ENCODE measurements around the gene SNRNP48. TPM values are rescaled to one million over a fixed set of nuclear protein-coding genes. Genes with fewer than 3 reads are reported as not detected.

SNRNP48 gene
- total RNA-seq, 1 donor from 2014 or later = 9.9 TPM

- DNase-seq (ENCODE audit: extremely low read depth, low read depth, low spot score) = no peak
Observed at GRCh38 chr6:7640607-7641577, 50.9 kb downstream of the SNRNP48 start.

GRCh38 chr6:7642791-7643190 lies 52.8 kb downstream of the SNRNP48 start:
- DNase-seq (ENCODE audit: extremely low read depth, low read depth, low spot score) = no peak

GRCh38 chr6:7644417-7644816 lies 54.4 kb downstream of the SNRNP48 start:
- DNase-seq (ENCODE audit: extremely low read depth, low read depth, low spot score) = no peak

- no peak for DNase-seq (ENCODE audit: extremely low read depth, low read depth, low spot score)
Observed at GRCh38 chr6:7646394-7646793, 56.4 kb downstream of the SNRNP48 start.

GRCh38 chr6:7647504-7647903 lies 57.5 kb downstream of the SNRNP48 start:
- no peak for DNase-seq (ENCODE audit: extremely low read depth, low read depth, low spot score)

- no peak for DNase-seq (ENCODE audit: extremely low read depth, low read depth, low spot score)
Observed at GRCh38 chr6:7649037-7649810, 59.2 kb downstream of the SNRNP48 start.

GRCh38 chr6:7650878-7651277 lies 60.9 kb downstream of the SNRNP48 start:
- DNase-seq (ENCODE audit: extremely low read depth, low read depth, low spot score) = no peak

- DNase-seq (ENCODE audit: extremely low read depth, low read depth, low spot score) = no peak
Observed at GRCh38 chr6:7652957-7653356, 63.0 kb downstream of the SNRNP48 start.

GRCh38 chr6:7656355-7656754 lies 66.4 kb downstream of the SNRNP48 start:
- DNase-seq (ENCODE audit: extremely low read depth, low read depth, low spot score) = no peak

GRCh38 chr6:7658543-7658942 lies 68.5 kb downstream of the SNRNP48 start:
- no peak for DNase-seq (ENCODE audit: extremely low read depth, low read depth, low spot score)

GRCh38 chr6:7661364-7661763 lies 71.4 kb downstream of the SNRNP48 start:
- DNase-seq (ENCODE audit: extremely low read depth, low read depth, low spot score) = no peak

Other genes with a start within 250 kb of the SNRNP48 start
- not detected in 2 replicates for gene CAGE1, start 200.5 kb upstream of the SNRNP48 start, total RNA-seq
- gene RIOK1, start 200.4 kb upstream of the SNRNP48 start, total RNA-seq = 15.5 and 22.5 TPM in 2 replicates
- gene DSP, start 48.5 kb upstream of the SNRNP48 start, total RNA-seq = 20.6 and 75.0 TPM in 2 replicates
- gene BMP6, start 135.9 kb downstream of the SNRNP48 start, total RNA-seq = 123 and 150 TPM in 2 replicates

Measured in glomerular endothelial cell (primary cell).